PC-9 (cell line): ENCODE results near the gene FTL. TPM values are rescaled to one million over a fixed set of nuclear protein-coding genes. Genes with fewer than 3 reads are reported as not detected.

Experiments used
- BruUV-seq: library from RNA; stranded (reverse); fragments of 400-500 nt; replicated peaks from 2 replicates; lab custom pipeline; 2021; lab: Mats Ljungman, UMichigan
- CTCF ChIA-PET: fragments of 300-600 bp; sonication (Branson Sonifier 250); formaldehyde crosslinking; loops from one replicate; lab custom pipeline; 2022; ENCODE audit warnings: antibody characterized with exemption; lab: Charles Lee
- POLR2A ChIA-PET: fragments of 300-600 bp; sonication (Branson Sonifier 250); formaldehyde crosslinking; loops from one replicate; lab custom pipeline; 2022; ENCODE audit warnings: antibody characterized with exemption; ENCODE audit not compliant: unreplicated experiment; lab: Charles Lee
- DNase-seq, 2 experiments: peaks; one replicate each; pipeline versions ENCODE4 v3.0.0 to v3.0.0-alpha.2; 2015 to 2022; ENCODE audit warnings: mixed read lengths in 1 of 2
- H2AFZ ChIP-seq: fragments of 200-600 bp; sonication (generic); 2 replicates; pipeline ENCODE4 v1.8.1; 2017; ENCODE audit warnings: antibody characterized with exemption
- H3F3A ChIP-seq: fragments of 200-600 bp; sonication (generic); 2 replicates; pipeline ENCODE4 v1.8.1; 2017; ENCODE audit warnings: antibody characterized with exemption, mild to moderate bottlenecking, low read depth; ENCODE audit not compliant: insufficient read depth
- H3K27ac ChIP-seq: fragments of 200-600 bp; sonication (generic); 2 replicates; pipeline ENCODE4 v1.6.1; 2016; ENCODE audit warnings: mixed run types
- H3K27me3 ChIP-seq: fragments of 200-600 bp; sonication (generic); 2 replicates; pipeline ENCODE4 v1.6.1; 2016; ENCODE audit warnings: low read depth, mixed run types; ENCODE audit not compliant: insufficient read depth
- H3K36me3 ChIP-seq: fragments of 200-600 bp; sonication (generic); 2 replicates; pipeline ENCODE4 v1.6.1; 2016; ENCODE audit warnings: low read depth, mixed run types
- H3K4me1 ChIP-seq: fragments of 200-600 bp; sonication (generic); replicated peaks from 2 replicates; pipeline ENCODE4 v1.6.1; 2016; ENCODE audit warnings: mixed run types; ENCODE audit not compliant: insufficient read depth
- H3K4me2 ChIP-seq: fragments of 200-600 bp; sonication (generic); 2 replicates; pipeline ENCODE4 v1.6.1; 2017; ENCODE audit warnings: mixed run types
- H3K4me3 ChIP-seq: fragments of 200-600 bp; sonication (generic); 2 replicates; pipeline ENCODE4 v1.6.1; 2016; ENCODE audit warnings: mixed run types
- H3K79me2 ChIP-seq: fragments of 200-600 bp; sonication (generic); 2 replicates; pipeline ENCODE4 v1.6.1; 2017; ENCODE audit warnings: low read depth, mixed run types
- H3K9me2 ChIP-seq: fragments of 200-600 bp; sonication (generic); 2 replicates; pipeline ENCODE4 v1.8.1; 2017; ENCODE audit warnings: mild to moderate bottlenecking; ENCODE audit not compliant: insufficient read depth
- H3K9me3 ChIP-seq: fragments of 200-600 bp; sonication (generic); 2 replicates; pipeline ENCODE4 v1.8.1; 2016; ENCODE audit warnings: low read depth; ENCODE audit not compliant: insufficient read depth
- H4K20me1 ChIP-seq: fragments of 200-600 bp; sonication (generic); 2 replicates; pipeline ENCODE4 v1.8.1; 2017; ENCODE audit not compliant: insufficient read depth
- EZH2 ChIP-seq: fragments of 200-600 bp; sonication (generic); IDR thresholded peaks from 2 replicates; pipeline ENCODE4 v1.8.0; 2017; ENCODE audit warnings: antibody characterized with exemption, low read depth
- intact Hi-C: fragments of 100-400 bp; cut with micrococcal nuclease; formaldehyde crosslinking; loops from one replicate; pipeline ENCODE4 v1.10.0; 2022; ENCODE audit not compliant: unreplicated experiment
- total RNA-seq: library from RNA; stranded (reverse); gene quantifications from 2 replicates; pipeline ENCODE4 v1.2.3, GENCODE V29; 2021
- TF ChIP-seq, protein P1 (sequence below): fragments of 200-600 bp; sonication (generic); conservative IDR thresholded peaks from 2 replicates; pipeline ENCODE4 v1.6.1; 2017; ENCODE audit warnings: mixed run types, antibody characterized with exemption, mild to moderate bottlenecking, moderate library complexity

The FTL gene
- total RNA-seq, 1 experiment from 2014 or later: 3,822 TPM

DNA sequence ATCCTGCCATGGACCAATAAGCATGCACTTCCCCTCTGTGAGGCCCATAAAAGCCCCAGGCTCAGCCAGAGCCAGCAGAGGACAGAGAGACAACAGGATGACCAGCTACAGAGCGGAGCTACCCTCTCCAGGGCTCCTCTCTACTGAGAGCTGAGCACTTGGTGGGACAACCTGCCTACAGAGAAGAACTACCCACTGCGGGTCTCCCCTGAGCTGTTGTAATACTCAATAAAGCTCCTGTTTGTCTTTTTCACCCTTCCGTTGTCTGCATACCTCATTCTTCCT is 17.9 kb upstream of the FTL start:
- TF ChIP-seq, protein P1, sequence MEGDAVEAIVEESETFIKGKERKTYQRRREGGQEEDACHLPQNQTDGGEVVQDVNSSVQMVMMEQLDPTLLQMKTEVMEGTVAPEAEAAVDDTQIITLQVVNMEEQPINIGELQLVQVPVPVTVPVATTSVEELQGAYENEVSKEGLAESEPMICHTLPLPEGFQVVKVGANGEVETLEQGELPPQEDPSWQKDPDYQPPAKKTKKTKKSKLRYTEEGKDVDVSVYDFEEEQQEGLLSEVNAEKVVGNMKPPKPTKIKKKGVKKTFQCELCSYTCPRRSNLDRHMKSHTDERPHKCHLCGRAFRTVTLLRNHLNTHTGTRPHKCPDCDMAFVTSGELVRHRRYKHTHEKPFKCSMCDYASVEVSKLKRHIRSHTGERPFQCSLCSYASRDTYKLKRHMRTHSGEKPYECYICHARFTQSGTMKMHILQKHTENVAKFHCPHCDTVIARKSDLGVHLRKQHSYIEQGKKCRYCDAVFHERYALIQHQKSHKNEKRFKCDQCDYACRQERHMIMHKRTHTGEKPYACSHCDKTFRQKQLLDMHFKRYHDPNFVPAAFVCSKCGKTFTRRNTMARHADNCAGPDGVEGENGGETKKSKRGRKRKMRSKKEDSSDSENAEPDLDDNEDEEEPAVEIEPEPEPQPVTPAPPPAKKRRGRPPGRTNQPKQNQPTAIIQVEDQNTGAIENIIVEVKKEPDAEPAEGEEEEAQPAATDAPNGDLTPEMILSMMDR: no peak
- no peak for TF ChIP-seq EZH2
- DNase-seq: no peak
- CTCF ChIA-PET: no interaction called here
- Histone ChIP-seq H3K79me2 (no peaks in the 10 kb centered on the region), H3K4me2 (no peak overlapping the region), H3K27me3 (no peaks in the 10 kb centered on the region), H2AFZ (no peak overlapping the region), H3F3A (peaks cover 14% of the 10 kb centered on the region; the same call in 1 of the 2 replicates), H3K4me1 (no peaks in the 10 kb centered on the region), H3K9me3 (no peaks in the 10 kb centered on the region), H3K27ac (no peak overlapping the region), H4K20me1 (no peaks in the 10 kb centered on the region), H3K9me2 (no peaks in the 10 kb centered on the region), H3K4me3 (no peak overlapping the region), H3K36me3 (no peaks in the 10 kb centered on the region)
- intact Hi-C loops: no loop called here
- no TSS peak for BruUV-seq
- POLR2A ChIA-PET: interaction anchor here (0.6 kb wide), 1 partner anchor 46 kb away, joined by 12 read pairs; the partner anchor contains the start of gene GYS1

DNA sequence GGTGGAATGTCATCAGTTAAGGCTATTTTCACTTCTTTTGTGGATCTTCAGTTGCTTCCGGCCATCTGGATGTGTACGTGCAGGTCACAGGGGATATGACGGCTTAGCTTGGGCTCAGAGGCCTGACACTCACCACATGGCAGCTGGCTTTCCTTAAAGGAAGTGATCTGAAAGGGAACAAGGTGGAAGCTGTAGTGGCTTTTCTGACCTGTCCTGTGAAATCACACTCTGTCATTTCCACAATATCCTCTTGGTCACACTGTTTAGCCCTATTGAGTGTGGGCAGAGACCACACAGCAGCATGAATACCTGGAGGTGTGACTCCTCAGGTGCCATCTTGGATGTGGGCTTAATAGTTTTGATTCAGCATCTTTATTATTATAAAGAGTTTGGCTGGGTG is 14.9 kb upstream of the FTL start:
- no peak for DNase-seq
- intact Hi-C loops: no loop called here
- Histone ChIP-seq H3K4me1 (no peaks in the 10 kb centered on the region), H3K4me3 (no peak overlapping the region), H2AFZ (no peak overlapping the region), H3K79me2 (peaks cover 4% of the 10 kb centered on the region), H3K9me2 (no peaks in the 10 kb centered on the region), H3K4me2 (no peak overlapping the region), H4K20me1 (no peaks in the 10 kb centered on the region), H3K27ac (no peak overlapping the region), H3F3A (peaks cover 13% of the 10 kb centered on the region; the same call in 1 of the 2 replicates), H3K36me3 (no peaks in the 10 kb centered on the region), H3K27me3 (no peaks in the 10 kb centered on the region), H3K9me3 (no peaks in the 10 kb centered on the region)
- no TSS peak for BruUV-seq
- TF ChIP-seq, protein P1: no peak
- no peak for TF ChIP-seq EZH2
- ChIA-PET POLR2A (no interaction called here), CTCF (interaction anchor here (0.5 kb wide), 1 partner anchor 54 kb away, joined by 3 read pairs; no protein-coding TSS in a partner anchor)

DNA sequence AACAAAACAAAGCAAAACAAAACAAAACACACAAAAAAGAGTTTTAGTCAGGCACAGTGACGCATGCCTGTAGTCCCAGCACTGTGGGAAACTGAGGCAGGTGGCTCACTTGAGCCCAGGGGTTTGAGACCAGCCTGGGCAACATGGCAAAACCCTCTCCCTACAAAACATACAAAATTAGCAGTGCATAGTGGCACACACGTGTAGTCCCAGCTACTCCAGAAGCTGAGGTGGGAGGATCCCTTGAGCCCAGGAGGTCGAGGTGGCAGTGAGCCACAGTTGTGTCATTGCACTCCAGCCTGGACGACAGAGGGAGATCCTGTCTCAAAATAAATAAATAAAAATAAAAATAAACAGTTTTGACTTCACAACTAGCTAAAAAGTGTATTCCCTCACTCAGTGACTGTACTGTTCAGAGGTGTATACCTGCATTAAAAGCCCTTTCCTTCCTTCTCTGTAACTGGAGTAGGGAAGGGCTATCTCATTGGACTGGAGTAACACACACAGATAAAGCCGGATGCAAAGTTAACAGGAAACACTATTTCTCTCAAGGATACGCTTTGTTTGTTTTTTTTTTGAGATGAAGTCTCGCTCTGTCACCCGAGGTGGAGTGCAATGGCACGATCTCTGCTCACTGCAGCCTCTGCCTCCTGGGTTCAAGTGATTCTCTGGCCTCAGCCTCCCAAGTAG is 14.1 kb upstream of the FTL start:
- no peak for DNase-seq
- no peak overlapping the region for H3K4me3 ChIP-seq
- no peak overlapping the region for H2AFZ ChIP-seq
- intact Hi-C loops: no loop called here
- no peak overlapping the region for H3K27ac ChIP-seq
- BruUV-seq: no TSS peak
- H3K27me3 ChIP-seq: no peaks in the 10 kb centered on the region
- no peaks in the 10 kb centered on the region for H3K36me3 ChIP-seq
- peaks cover 12% of the 10 kb centered on the region for H3K79me2 ChIP-seq
- H3F3A ChIP-seq: peaks cover 9% of the 10 kb centered on the region; the same call in 1 of the 2 replicates
- CTCF ChIA-PET: no interaction called here
- no peak overlapping the region for H3K4me2 ChIP-seq
- POLR2A ChIA-PET: no interaction called here
- no peaks in the 10 kb centered on the region for H4K20me1 ChIP-seq
- peaks cover 6% of the 10 kb centered on the region; the same call in 1 of the 2 replicates for H3K4me1 ChIP-seq
- H3K9me2 ChIP-seq: no peaks in the 10 kb centered on the region
- no peak for TF ChIP-seq EZH2
- TF ChIP-seq, protein P1: no peak
- no peaks in the 10 kb centered on the region for H3K9me3 ChIP-seq
